GM12864 (cell line): Measurements from ENCODE around the gene MYO7A.

Experiments used
- DNase-seq: peaks from one replicate; pipeline ENCODE4 v3.0.0-alpha.2; 2011; ENCODE audit warnings: low read depth
- H3K4me3 ChIP-seq: 2 replicates; pipeline ENCODE4 v1.5.1; 2011; ENCODE audit warnings: mild to moderate bottlenecking, low read depth, low read length, control low read depth
- CTCF ChIP-seq: IDR thresholded peaks from 2 replicates; pipeline ENCODE4 v1.5.1; 2011; ENCODE audit warnings: low read depth, mild to moderate bottlenecking, moderate library complexity, low read length, control low read depth, inconsistent platforms; ENCODE audit errors: missing control alignments

MYO7A gene

GRCh38 chr11:77118086-77118485 is 10.0 kb upstream of the MYO7A start:
- TF ChIP-seq CTCF = no peak
- DNase-seq = no peak
- no peak overlapping the region for H3K4me3 ChIP-seq

GRCh38 chr11:77118971-77119370 is 9.1 kb upstream of the MYO7A start:
- H3K4me3 ChIP-seq = no peak overlapping the region
- DNase-seq = no peak
- TF ChIP-seq CTCF = no peak

- no peak for DNase-seq
- TF ChIP-seq CTCF = no peak
- no peak overlapping the region for H3K4me3 ChIP-seq
Observed at GRCh38 chr11:77119531-77119936, 8.5 kb upstream of the MYO7A start.

GRCh38 chr11:77120571-77120970 is 7.5 kb upstream of the MYO7A start:
- no peak overlapping the region for H3K4me3 ChIP-seq
- DNase-seq = no peak
- TF ChIP-seq CTCF = no peak

GRCh38 chr11:77121096-77121640 is 6.9 kb upstream of the MYO7A start:
- no peak for DNase-seq
- no peak for TF ChIP-seq CTCF
- H3K4me3 ChIP-seq = no peak overlapping the region

- H3K4me3 ChIP-seq = no peak overlapping the region
- no peak for TF ChIP-seq CTCF
- DNase-seq = no peak
Observed at GRCh38 chr11:77121876-77122575, 6.0 kb upstream of the MYO7A start.
